GM12878 (cell line): Measurements from ENCODE around the gene AHNAK. TPM values are rescaled to one million over a fixed set of nuclear protein-coding genes. Genes with fewer than 3 reads are reported as not detected.
"Not testable (repeated sequence)": the region's sequence is repeated elsewhere in the genome, so short reads cannot be mapped to it uniquely, and the experiment has no call there.

ENCODE experiments used
- ATAC-seq: fragments of 200-7000 bp; cut with Tn5 transposase; 3 replicates; pipeline ENCODE4 v1.9.1; 2020; ENCODE audit warnings: mild to moderate bottlenecking, moderate library complexity
- BruUV-seq: library from RNA; stranded (reverse); fragments of 400-500 nt; replicated peaks from 2 replicates; lab custom pipeline; 2021; lab: Mats Ljungman, UMichigan
- CTCF ChIA-PET: fragments of 300-600 bp; sonication (Branson Sonifier 250); formaldehyde crosslinking; extraction: SDS; loops from one replicate; lab custom pipeline; 2021; ENCODE audit warnings: inconsistent platforms; lab: Yijun Ruan, JAX
- POLR2A ChIA-PET: fragments of 350-600 bp; formaldehyde crosslinking; extraction: SDS; loops from one replicate; lab custom pipeline; 2021; ENCODE audit warnings: inconsistent platforms; lab: Charles Lee
- RAD21 ChIA-PET: fragments of 300-600 bp; sonication (Branson Sonifier 250); formaldehyde crosslinking; loops from one replicate; lab custom pipeline; 2023; ENCODE audit warnings: antibody characterized with exemption; ENCODE audit not compliant: unreplicated experiment; lab: Charles Lee
- SMC1A ChIA-PET: fragments of 300-600 bp; sonication (Branson Sonifier 250); formaldehyde crosslinking; loops from one replicate; lab custom pipeline; 2023; ENCODE audit not compliant: unreplicated experiment, uncharacterized antibody; lab: Charles Lee
- DNase-seq: peaks from one replicate; pipeline ENCODE4 v3.0.0-alpha.2; 2011; ENCODE audit warnings: low read depth, low spot score
- FAIRE-seq: peaks from 3 replicates; lab custom pipeline; 2011; peaks lifted over from hg19 to GRCh38; lab: Jason Lieb, UNC
- H2AFZ ChIP-seq: 2 replicates; pipeline ENCODE4 v1.6.0; 2011; ENCODE audit warnings: low read depth, low read length, control low read depth; ENCODE audit not compliant: control insufficient read depth
- H3K27ac ChIP-seq: 2 replicates; pipeline ENCODE4 v1.5.1; 2011; ENCODE audit warnings: control low read depth; ENCODE audit not compliant: control insufficient read depth, insufficient read depth
- H3K27me3 ChIP-seq, 2 experiments: replicated peaks in 1 of 2; 2 replicates each; pipeline versions ENCODE4 v1.6.0 to v1.6.1; 2011; ENCODE audit warnings: low read length in 1 of 2; ENCODE audit not compliant: control insufficient read depth in 2 of 2, insufficient read depth in 2 of 2
- H3K36me3 ChIP-seq, 2 experiments: 2 replicates each; pipeline ENCODE4 v1.5.1; 2011; ENCODE audit warnings: low read length in 1 of 2; ENCODE audit not compliant: control insufficient read depth in 2 of 2, insufficient read depth in 2 of 2
- H3K4me1 ChIP-seq: 2 replicates; pipeline ENCODE4 v1.6.1; 2011; ENCODE audit warnings: mild to moderate bottlenecking, low read length, moderate library complexity, mixed read lengths; ENCODE audit not compliant: control insufficient read depth, insufficient read depth
- H3K4me2 ChIP-seq: 2 replicates; pipeline ENCODE4 v1.6.0; 2011; ENCODE audit warnings: control low read depth; ENCODE audit not compliant: control insufficient read depth, insufficient read depth
- H3K4me3 ChIP-seq: fragments of 200-600 bp; sonication (generic); 2 replicates; pipeline ENCODE4 v1.5.1; 2016
- H3K79me2 ChIP-seq: 2 replicates; pipeline ENCODE4 v1.6.0; 2011; ENCODE audit warnings: low read length; ENCODE audit not compliant: control insufficient read depth, insufficient read depth
- H3K9ac ChIP-seq: 2 replicates; pipeline ENCODE4 v1.8.0; 2011; ENCODE audit warnings: low read length, control low read depth, mixed read lengths; ENCODE audit not compliant: control insufficient read depth, insufficient read depth
- H3K9me3 ChIP-seq: replicated peaks from 3 replicates; pipeline ENCODE4 v1.5.1; 2011; ENCODE audit warnings: mild to moderate bottlenecking, low read length; ENCODE audit not compliant: control insufficient read depth, insufficient read depth
- H4K20me1 ChIP-seq: 2 replicates; pipeline ENCODE4 v1.6.0; 2011; ENCODE audit not compliant: control insufficient read depth, insufficient read depth
- MTA3 ChIP-seq: IDR thresholded peaks from 2 replicates; pipeline ENCODE4 v1.6.1; 2012; ENCODE audit warnings: low read length, inconsistent platforms, borderline replicate concordance
- POLR2A ChIP-seq: IDR thresholded peaks from 2 replicates; pipeline ENCODE4 v1.6.1; 2011; ENCODE audit warnings: low read depth, mild to moderate bottlenecking, low read length
- SIX5 ChIP-seq: IDR thresholded peaks from 2 replicates; pipeline ENCODE4 v1.6.1; 2011; ENCODE audit warnings: mild to moderate bottlenecking, low read depth, low read length, moderate library complexity; ENCODE audit not compliant: severe bottlenecking
- SMAD1 ChIP-seq: fragments of 450-650 bp; IDR thresholded peaks from 2 replicates; pipeline ENCODE4 v1.6.1; 2018; ENCODE audit warnings: mild to moderate bottlenecking, low read depth; ENCODE audit not compliant: partially characterized antibody
- ZBED1 ChIP-seq: IDR thresholded peaks from 2 replicates; pipeline ENCODE4 v1.6.1; 2016; ENCODE audit warnings: borderline replicate concordance
- ZNF217 ChIP-seq: fragments of 450-650 bp; IDR thresholded peaks from 2 replicates; pipeline ENCODE4 v1.6.1; 2017; ENCODE audit warnings: antibody characterized with exemption, mild to moderate bottlenecking
- WGBS: methylation state at CpG from one replicate; pipeline ENCODE4 v1.1.6; 2016; ENCODE audit warnings: low lambda C conversion rate; ENCODE audit not compliant: insufficient replicate concordance, insufficient coverage; ENCODE audit errors: missing lambda C conversion rate; 5-methylcytosine and 5-hydroxymethylcytosine counted together
- in situ Hi-C: fragments of 300-500 bp; cut with MboI; formaldehyde crosslinking; loops from 9 replicates; pipeline ENCODE4 v1.14.3; 2018; ENCODE audit warnings: mixed read lengths
- intact Hi-C: fragments of 100-400 bp; cut with micrococcal nuclease; formaldehyde crosslinking; loops from one replicate; pipeline ENCODE4 v1.14.2; 2022; ENCODE audit not compliant: unreplicated experiment
- polyA plus RNA-seq, 11 experiments: library from polyadenylated mRNA; depleted of rRNA in 4 of 11; unstranded in 6 of 11; stranded (reverse) in 5 of 11; fragments of >200 nt; fragmentation: Nextera tagmentation in 4 of 11; fragmentation: Illumina TruSeq in 1 of 11; extraction: Ambion mirVana in 4 of 11; extraction: Trizol in 1 of 11; gene quantifications; 1 replicate in 1 of 11; 2 replicates in 10 of 11; pipeline versions ENCODE4 v1.2.1 to v1.2.3, GENCODE V29; 2011 to 2016; ENCODE audit warnings: inconsistent platforms in 2 of 11, missing spikeins in 2 of 11, low read depth in 1 of 11
- total RNA-seq, 4 experiments: library from RNA; depleted of rRNA in 3 of 4; stranded (reverse); fragments of >200 nt in 3 of 4; fragmentation: Illumina TruSeq in 1 of 4; extraction: Trizol in 1 of 4; gene quantifications; 2 replicates each; pipeline versions ENCODE4 v1.2.1 to v1.2.3, GENCODE V29; 2013 to 2021
- TF ChIP-seq, protein P1 (sequence below): fragments of 450-650 bp; IDR thresholded peaks from 2 replicates; pipeline ENCODE4 v1.6.1; 2018; ENCODE audit warnings: mild to moderate bottlenecking, low read depth, moderate library complexity; ENCODE audit not compliant: partially characterized antibody

AHNAK gene
- total and polyA plus RNA-seq, 10 of the 15 experiments (the other 5 are each of a cell fraction or from before 2014, with no cell fraction given), result 0.76 to 90.3 (median 19.4) TPM

GRCh38 chr11:62553080-62553838, 6.7 kb upstream of the AHNAK start (continued):
- TF ChIP-seq, protein P1, sequence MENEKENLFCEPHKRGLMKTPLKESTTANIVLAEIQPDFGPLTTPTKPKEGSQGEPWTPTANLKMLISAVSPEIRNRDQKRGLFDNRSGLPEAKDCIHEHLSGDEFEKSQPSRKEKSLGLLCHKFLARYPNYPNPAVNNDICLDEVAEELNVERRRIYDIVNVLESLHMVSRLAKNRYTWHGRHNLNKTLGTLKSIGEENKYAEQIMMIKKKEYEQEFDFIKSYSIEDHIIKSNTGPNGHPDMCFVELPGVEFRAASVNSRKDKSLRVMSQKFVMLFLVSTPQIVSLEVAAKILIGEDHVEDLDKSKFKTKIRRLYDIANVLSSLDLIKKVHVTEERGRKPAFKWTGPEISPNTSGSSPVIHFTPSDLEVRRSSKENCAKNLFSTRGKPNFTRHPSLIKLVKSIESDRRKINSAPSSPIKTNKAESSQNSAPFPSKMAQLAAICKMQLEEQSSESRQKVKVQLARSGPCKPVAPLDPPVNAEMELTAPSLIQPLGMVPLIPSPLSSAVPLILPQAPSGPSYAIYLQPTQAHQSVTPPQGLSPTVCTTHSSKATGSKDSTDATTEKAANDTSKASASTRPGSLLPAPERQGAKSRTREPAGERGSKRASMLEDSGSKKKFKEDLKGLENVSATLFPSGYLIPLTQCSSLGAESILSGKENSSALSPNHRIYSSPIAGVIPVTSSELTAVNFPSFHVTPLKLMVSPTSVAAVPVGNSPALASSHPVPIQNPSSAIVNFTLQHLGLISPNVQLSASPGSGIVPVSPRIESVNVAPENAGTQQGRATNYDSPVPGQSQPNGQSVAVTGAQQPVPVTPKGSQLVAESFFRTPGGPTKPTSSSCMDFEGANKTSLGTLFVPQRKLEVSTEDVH, result no peak
- TF ChIP-seq ZBED1 (no peak), SMAD1 (no peak), SIX5 (no peak), POLR2A (no peak)

DNA sequence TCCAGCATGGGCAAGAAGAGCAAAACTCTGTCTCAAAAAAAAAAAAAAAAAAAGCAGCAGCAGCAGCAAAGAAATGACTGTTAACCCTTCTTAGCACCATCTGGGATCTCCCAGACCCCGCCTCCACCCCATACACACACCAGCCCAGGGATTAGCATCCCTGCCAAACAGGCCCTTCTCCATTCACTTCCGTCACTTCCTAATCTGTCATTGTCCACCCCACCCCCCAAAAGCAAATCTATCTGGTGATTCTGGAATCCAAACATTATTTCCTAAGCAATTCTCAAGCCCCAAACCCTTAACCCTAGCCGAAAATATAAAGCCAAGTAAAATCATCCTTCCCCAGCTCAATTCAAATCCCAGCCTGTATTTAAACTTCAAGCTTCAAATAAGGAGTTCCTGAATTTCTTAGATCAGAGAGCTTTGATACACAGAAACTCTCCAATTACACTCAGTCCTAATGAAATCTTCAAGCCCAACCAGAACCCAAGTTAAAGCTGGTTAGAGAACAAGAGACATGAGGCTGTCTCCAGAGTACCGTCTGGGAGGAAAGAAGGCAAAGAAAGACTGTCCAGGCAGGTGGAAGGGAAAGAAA, 6.0 kb upstream of the AHNAK start:
- no peak overlapping the region for H3K9ac ChIP-seq
- CTCF ChIA-PET, result interaction anchor here (0.6 to 4.9 kb wide), 7 partner anchors 8 to 128 kb away, joined by 3 to 52 read pairs (median 5); partner anchors contain the start of gene TUT1
- RAD21 ChIA-PET, result interaction anchor here (1.2 to 13.9 kb wide), 7 partner anchors 10 to 128 kb away, joined by 3 to 313 read pairs (median 5); partner anchors contain the start of genes AHNAK, B3GAT3, C11orf98 and CSKMT
- H3K27ac ChIP-seq, result peak overlapping the region; percentile 56
- no peaks in the 10 kb centered on the region for H3K9me3 ChIP-seq
- no peak overlapping the region for H3K4me3 ChIP-seq
- SMC1A ChIA-PET, result interaction anchor here (0.7 to 11.4 kb wide), 11 partner anchors 7 to 157 kb away, joined by 3 to 212 read pairs (median 4); partner anchors contain the start of genes B3GAT3, C11orf98 and CSKMT
- no peaks in the 10 kb centered on the region for H4K20me1 ChIP-seq
- no peak for TF ChIP-seq MTA3
- 0 out of 2 replicates have a peak, but pooled peaks have one; percentile 2 for TF ChIP-seq ZNF217
- DNase-seq (no peak), FAIRE-seq (no peak), ATAC-seq (no peak)
- H3K27me3 ChIP-seq, result no peaks in the 10 kb centered on the region; a peak in 1 of 4 replicates
- no peaks in the 10 kb centered on the region for H3K36me3 ChIP-seq
- intact Hi-C loops (no loop called here), in situ Hi-C loops (loop anchor here (10.0 kb wide), 1 partner anchor 128 kb away; no protein-coding TSS in a partner anchor)
- POLR2A ChIA-PET, result interaction anchor here (0.5 to 11.4 kb wide), 11 partner anchors 9 to 1164 kb away, joined by 3 to 188 read pairs (median 4); partner anchors contain the start of genes AHNAK, EEF1G, MTA2 and TUT1
- H3K79me2 ChIP-seq, result no peaks in the 10 kb centered on the region
- peak overlapping the region; percentile 33 for H2AFZ ChIP-seq
- H3K4me2 ChIP-seq, result peak overlapping the region; percentile 46
- 63% methylated on average over 4 of the region's 4 CpGs for WGBS
- no TSS peak for BruUV-seq
- peaks cover 70% of the 10 kb centered on the region for H3K4me1 ChIP-seq

GRCh38 chr11:62550478-62550877, 3.9 kb upstream of the AHNAK start:
- not testable (repeated sequence) for BruUV-seq
- in situ Hi-C loops, result loop anchor here (10.0 kb wide), 1 partner anchor 126 kb away; no protein-coding TSS in a partner anchor

More at GRCh38 chr11:62550478-62550877, 3.9 kb upstream of the AHNAK start:
- H3K4me1 ChIP-seq, result peaks cover 58% of the 10 kb centered on the region
- H4K20me1 ChIP-seq, H3K36me3 ChIP-seq, H3K27ac ChIP-seq, H3K4me3 ChIP-seq, H3K27me3 ChIP-seq, H3K4me2 ChIP-seq, H3K9me3 ChIP-seq, FAIRE-seq, H2AFZ ChIP-seq, DNase-seq, intact Hi-C loops, H3K9ac ChIP-seq, ATAC-seq, H3K79me2 ChIP-seq: not testable (repeated sequence)
- ChIA-PET SMC1A (interaction anchor here (0.6 to 11.4 kb wide), 4 partner anchors 8 to 126 kb away, joined by 3 to 212 read pairs (median 14); no protein-coding TSS in a partner anchor), CTCF (interaction anchor here (0.7 to 4.9 kb wide), 6 partner anchors 8 to 156 kb away, joined by 4 to 52 read pairs (median 10); partner anchors contain the start of gene TUT1), POLR2A (interaction anchor here (1.1 to 11.4 kb wide), 5 partner anchors 8 to 123 kb away, joined by 3 to 188 read pairs (median 3); partner anchors contain the start of gene AHNAK), RAD21 (interaction anchor here (0.6 to 13.9 kb wide), 6 partner anchors 7 to 126 kb away, joined by 3 to 313 read pairs (median 10); partner anchors contain the start of genes AHNAK, EEF1G and TUT1)
- 59% methylated on average over 2 of the region's 2 CpGs for WGBS
